HG03280 (cell line): ENCODE data around the gene CCNI.
"Not testable (repeated sequence)": the region's sequence is repeated elsewhere in the genome, so short reads cannot be mapped to it uniquely, and the experiment has no call there.

Experiments used
- ATAC-seq: cut with Tn5 transposase; IDR thresholded peaks from one replicate; pipeline ENCODE4 v1.9.1; 2021; ENCODE audit warnings: mild to moderate bottlenecking, moderate library complexity; ENCODE audit not compliant: unreplicated experiment

The CCNI gene

DNA sequence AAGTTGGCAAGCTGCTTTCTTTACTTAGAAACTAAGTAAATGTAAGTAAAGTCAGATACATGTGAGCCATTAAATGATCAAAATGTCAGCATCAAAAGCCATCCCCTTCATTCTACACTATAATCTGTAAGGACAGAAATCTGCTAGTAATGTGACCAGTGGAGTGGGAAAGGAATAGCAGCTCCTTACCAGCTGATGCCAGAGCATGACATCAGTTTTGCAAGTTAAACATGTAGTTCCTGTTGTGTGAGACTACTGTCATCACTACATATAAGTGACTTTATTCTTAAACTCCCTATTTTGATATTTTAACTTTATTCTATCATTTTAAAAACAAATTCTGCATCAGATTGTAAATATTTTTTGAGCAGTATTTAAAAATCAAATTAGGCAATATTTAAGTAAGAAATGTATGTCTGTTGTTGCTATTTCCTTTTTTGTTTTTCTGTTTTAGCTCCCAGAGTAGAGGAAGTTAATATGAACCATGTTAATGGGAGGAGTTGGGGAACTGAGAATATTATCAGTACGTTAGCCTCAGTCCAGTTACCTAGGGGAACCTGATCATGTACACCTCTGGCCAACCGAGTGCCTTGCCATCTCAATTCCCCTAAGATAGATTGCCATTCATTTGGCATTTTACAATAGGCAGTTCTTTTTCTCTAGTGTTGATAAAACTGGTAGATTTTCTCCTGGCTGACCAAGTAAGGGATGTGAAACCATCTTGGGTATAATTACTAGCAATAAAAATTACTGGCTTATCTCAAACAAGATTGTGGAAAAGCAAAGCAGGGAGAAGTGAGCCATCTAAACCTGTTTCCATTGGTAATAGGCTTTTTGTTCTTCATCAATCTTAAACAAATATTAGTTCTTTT is 34.7 kb downstream of the CCNI start:
- ATAC-seq, result no peak

DNA sequence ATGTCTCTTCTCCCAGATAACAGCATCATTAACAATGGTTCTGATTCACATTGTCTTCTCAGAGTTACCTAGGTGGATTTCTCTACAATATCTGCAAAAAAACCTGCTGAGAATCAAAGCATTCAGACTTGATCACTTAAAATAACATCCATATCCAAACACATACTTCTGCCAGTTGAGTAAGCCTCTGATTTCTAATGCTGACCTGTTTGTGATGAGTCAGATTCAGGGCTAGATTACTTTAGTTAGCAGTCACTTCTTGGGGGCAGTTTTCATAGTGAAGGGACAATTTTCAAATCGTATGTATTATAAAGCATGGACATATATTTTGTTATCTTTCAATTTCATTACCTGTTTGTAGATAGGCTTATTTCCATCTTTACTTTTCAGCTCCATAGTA is 35.5 kb downstream of the CCNI start:
- no peak for ATAC-seq

DNA sequence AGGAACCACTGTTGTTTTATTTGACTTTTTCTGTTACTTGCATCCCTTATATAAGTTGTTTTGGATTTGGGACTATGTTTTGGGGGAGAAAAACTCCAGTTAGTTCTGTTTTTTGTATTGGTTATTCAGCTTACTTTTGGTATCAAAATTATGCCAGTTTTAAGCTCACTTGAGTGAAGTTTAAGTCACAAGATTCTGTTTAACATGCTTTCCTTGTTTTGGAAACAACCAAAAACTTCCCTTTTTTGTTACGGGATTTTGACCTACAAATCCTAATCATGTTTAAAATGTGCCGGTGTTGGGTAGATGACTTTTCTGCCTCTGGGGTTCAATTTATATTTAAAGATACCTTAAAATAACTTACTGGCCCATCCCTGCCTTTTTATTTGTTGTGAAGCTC is 36.0 kb downstream of the CCNI start:
- ATAC-seq, result no peak

DNA sequence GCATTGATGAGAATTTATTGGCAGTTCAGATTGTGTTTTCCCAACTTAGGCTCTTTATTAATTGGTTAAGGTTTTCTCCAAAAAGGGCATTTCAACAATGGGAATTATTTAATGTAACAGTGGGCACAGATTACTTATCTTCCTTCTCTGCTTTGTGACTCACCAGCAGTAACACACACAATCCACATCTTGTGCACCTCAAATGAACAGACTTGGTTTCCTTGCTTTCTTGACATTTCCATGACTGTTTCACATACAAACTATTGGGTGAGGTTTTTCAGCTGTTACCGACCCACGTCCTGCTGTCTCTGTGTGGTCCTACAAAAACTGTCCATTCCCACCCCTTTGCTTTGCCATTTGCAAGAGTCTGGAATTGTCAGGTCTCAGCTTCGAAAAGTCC is 38.1 kb downstream of the CCNI start:
- ATAC-seq, result no peak

DNA sequence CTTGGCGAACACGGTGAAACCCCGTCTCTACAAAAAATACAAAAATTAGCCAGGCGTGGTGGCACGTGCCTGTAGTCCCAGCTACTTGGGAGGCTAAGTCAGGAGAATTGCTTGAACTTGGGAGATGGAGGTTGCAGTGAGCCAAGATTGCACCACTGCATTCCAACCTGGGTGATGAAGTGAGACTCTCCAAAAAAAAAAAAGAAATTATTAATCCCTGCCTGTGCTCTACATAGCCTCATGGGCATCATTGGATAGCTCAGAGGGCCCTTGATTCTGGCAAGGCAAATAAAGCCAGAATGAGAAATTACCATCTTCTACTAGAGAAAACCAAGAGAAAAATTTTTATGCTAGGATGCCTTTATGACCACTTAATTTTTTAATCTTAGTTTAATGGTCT is 38.6 kb downstream of the CCNI start:
- not testable (repeated sequence) for ATAC-seq

DNA sequence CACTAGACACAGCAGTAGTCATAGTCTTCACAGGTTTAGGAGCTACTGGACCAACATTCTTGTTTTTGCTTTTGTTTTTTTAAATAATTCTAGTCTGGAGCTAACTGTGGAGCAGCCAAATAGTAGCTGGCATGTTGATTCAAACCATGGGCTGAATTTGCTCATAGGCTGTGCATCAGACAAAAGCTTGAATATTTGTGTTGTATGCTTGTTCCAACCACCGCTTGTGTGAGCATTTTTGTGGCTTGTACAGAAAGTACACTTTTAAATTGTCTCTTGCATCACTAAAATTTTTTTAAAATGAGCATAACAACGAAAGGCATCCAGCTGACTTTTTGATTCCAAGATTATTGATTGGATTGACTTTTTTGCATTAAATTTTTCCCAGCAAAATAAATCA is 39.6 kb downstream of the CCNI start:
- no peak for ATAC-seq

DNA sequence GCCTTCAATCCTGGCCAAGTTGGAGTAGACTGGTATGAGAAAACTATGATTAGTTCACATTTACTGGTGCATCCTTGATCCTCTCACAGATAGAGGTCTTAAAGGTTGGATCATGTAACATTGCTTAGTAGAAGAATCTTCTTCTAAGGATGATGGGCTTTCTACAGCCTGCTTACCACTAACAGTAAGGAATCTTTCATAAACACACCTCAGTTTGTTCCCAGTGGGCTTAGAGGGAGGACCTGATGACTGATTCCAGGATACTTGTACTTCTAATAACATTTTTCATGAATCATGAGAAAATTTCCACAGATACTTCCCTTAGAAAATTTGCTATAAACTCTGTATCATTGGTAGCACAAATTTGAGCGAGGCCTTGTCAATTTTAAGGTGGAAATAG is 40.6 kb downstream of the CCNI start:
- ATAC-seq, result no peak

DNA sequence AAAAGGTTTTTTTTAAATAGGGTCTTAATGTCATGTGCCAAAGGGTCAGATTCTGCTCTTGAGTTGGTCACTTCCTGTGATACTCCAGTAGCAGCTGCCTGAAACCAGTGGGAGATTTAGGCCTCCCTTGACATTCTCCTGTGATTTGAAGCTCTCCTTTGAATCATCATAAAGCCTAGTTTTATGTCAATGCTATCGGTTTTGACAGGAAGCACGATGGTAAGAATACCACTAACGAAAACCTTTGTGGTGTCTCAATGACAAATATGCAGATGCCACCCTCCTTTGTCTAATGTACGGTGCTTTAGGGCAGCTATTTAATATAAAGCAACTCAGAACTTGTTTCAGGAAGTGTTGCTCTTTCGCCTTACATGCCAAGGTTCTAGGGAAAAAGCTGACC is 44.2 kb downstream of the CCNI start:
- no peak for ATAC-seq

DNA sequence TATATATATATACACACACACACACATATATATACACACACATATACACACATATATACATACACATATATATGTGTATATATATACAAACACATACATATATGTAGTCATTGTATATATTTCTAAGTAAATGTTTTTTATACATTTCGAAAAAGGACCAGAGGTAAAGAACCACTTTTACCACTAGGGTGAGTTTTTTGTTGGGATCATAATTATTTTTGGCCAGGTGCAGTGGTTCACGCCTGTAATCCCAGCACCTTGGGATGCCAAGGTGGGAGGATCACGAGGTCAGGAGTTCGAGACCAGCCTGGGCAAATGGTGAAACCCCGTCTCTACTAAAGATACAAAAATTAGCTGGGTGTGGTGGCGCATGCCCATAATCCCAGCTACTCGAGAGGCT is 46.0 kb downstream of the CCNI start:
- ATAC-seq, result not testable (repeated sequence)

DNA sequence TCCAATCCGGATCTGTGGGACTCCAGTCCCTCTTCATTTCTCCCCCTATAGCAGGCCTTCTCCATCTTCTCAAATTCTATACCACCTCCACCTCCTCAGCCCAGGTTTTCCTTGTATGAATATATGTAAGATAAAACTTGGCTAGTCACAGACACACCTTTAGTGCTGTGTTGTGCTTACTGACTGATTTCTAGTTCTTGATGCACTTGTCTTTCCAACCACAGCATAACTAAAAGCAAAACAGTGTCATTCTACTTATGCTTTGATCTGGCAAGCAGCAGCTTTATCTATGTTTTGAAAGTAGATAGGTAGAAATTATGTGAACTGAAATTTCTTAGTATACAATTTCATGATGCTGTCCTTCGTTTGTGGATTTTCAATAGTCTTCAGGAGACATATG is 47.5 kb downstream of the CCNI start:
- no peak for ATAC-seq

DNA sequence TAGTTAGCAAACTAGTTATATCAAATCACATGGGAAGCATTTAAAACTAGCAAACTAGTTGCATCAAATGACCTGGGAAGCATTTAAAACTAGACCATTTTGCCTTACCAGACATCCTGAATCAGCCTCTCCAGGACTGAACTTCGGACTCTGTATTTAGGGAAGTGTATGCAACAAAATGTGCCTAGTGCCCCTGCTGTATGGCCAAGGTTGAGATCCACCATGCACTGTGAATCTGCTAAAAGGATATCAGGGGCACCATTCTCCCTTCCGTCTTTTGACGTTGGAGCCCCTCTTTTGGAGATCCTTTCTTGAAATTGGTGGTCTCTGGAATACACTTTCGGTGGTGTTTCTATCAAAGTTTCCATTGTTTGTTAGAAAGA is 49.5 kb downstream of the CCNI start:
- ATAC-seq, result no peak

DNA sequence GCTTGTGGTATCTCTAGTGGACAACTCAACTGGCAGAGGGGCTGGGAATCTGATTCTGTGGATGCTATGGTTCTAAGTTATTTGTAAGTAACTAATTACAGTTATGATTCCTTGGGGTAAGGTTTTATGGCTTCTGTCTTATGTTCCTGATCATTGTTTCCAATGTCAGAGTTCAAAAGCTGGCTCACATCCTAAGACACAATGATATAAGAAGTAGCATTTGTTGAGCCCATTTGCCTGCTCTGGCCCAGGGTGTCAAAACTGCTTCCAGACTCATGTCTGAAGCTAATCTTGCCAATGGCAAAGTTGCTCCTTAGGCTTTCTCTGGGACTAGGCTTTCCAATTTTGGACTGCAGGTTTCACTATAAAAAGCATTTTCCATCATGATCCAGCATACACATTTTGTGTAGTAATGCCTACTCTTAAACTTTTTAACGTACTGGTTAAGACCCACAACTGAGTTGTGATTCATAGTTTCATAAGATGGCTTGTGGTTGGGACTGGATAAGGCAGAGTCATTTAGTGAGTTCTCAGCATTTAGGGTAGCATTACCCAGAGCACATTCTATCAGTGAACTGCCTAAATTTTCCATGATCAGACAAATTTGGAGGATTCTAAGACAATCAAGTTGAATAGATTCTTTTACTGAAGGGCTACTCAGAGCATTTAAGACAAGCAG is 50.0 kb downstream of the CCNI start:
- peak; percentile 77 for ATAC-seq

DNA sequence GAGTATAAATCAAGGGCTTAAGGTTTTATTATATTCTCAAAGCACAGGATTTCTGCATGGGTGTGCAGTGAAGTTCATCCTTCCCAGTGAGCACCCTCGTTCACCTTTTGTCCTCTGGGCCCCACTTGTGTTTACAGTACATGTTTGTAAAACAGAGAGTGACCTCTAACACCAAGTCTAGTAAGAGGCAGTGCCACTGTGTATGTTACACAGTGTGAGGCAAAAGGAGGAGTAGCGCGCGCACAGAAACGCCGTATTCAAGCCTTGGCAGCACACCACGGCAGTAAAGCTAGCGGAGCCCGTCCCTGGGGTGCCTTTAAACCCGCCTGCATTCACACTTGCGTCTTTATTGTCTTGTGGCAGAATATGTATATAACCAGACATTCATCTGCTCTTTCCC is 51.9 kb downstream of the CCNI start:
- ATAC-seq, result no peak

DNA sequence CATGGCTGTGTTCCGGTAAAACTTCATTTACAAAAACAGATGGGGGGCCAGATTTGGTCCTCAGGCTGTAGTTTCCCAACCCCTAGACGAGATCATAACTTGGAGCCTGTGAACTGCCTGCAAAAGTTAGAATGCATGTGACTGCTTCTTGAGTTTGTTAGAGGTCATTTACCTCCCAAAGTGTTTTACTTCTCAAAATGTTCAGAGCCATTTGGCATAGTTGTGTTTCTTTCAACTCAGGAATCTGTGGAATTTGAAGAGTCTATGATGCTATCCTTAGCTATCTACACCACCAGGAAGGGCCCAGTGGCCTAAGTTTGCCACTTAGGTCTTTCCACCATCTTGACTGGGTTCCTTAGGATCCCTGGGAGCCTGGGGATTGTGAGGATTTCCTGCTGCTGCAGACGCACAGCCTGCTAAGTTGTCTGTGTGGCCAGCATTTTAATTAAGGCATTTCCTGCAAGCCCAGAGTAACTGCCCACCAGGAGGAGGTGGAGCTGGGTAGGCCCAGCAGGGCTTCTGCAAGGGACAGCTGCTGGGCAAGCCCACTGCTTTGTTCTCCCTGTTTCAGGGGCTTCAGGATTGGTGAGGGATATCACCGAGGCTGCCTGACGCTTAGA is 53.1 kb downstream of the CCNI start:
- ATAC-seq, result no peak

DNA sequence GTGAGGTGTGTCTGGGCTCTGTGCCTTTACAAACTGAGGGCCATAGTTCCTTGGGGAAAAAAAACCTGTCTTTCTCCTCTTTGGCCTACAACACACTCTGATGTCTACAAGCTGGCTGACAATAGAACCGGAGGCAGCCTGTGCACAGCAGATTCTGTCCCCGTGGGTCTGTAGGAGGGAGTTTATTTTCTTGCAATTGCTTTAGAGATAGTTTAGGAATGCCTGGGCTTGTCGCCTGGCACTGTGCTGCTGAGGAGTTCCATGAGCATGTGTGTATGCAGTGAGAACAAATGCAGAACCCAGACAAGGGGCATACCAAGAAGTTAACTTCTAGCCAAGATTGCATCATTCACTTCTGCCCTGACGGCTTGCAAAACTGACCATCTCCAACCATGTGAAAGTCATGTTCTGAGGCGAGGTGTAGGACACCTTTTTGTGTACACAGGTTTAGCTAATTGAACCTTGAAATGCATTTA is 54.1 kb downstream of the CCNI start:
- no peak for ATAC-seq

DNA sequence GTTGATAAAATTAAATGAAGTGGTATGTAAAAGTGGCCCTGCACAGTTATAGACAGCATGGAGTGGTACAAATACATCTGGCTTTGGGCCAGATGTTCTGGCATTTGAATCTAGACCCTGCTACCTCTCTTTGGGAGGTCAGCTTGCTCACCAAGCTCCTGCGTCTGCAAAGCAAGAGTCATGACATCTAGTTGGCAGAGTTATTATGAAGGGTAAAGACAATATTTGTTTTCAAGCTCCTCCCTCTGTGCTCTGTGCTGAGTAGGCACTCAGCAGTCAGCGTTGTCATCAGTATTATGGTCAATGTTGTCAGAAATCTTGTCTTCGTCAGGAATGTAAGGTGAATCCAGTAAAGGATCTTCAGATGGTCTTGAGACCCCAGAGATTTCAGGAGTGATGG is 55.8 kb downstream of the CCNI start:
- no peak for ATAC-seq

DNA sequence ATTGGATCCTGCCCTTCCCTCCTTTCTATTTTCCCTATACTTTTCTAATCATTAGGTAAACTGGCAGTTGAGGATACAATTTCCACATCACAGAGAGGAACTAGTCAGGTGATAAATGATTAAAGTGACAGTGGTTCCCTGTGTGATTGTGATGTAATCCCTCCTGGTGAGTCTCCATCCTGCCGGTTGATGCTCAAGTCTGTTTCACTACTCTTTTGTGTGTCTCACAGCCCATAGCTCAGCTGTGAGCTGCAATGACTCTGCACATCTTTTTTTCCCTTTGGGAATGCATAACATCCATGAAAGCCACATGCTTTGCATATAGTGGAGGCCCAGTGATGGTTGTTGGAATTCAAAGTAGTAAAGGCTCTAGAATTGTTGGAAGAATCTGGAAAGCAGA is 60.4 kb downstream of the CCNI start:
- ATAC-seq, result no peak

DNA sequence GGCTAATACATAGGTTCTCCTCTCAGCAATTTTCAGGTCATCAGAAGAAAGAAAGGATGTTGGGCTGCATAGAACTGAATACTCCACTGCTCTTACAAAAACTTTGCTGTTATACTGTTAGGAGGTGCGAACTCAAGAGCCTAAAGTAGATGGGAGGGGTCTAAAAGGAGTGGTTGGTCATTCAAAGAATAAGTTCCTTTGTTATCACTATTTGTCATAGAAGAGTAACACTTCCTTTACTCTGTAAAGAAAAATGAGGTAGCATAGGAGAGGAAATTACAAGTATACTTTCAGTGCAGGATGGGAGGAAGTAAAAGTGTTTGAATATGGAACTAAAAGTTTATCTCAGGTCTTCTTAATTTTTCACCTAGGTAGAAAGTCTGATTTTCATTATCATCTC is 61.5 kb downstream of the CCNI start:
- no peak for ATAC-seq

DNA sequence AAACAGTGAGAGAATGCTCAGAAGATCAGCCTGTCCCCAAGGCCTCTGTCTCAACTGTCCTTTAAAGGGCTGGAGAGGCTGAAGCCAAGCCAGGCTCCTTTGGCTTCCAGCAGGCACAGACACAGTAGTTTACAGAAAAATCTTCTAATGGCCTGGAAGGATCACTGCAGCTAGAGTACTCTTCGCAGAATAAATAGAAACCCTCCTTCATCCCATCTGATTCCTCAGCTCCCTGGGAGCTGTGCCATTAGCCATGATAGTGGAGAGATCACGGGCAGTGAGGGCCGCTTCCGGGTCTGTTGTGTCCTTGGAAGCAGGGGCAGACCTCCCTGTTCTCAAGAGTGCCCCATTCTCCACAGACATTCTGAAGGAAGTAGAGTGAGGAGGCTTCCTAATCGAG is 63.1 kb downstream of the CCNI start:
- ATAC-seq, result no peak

DNA sequence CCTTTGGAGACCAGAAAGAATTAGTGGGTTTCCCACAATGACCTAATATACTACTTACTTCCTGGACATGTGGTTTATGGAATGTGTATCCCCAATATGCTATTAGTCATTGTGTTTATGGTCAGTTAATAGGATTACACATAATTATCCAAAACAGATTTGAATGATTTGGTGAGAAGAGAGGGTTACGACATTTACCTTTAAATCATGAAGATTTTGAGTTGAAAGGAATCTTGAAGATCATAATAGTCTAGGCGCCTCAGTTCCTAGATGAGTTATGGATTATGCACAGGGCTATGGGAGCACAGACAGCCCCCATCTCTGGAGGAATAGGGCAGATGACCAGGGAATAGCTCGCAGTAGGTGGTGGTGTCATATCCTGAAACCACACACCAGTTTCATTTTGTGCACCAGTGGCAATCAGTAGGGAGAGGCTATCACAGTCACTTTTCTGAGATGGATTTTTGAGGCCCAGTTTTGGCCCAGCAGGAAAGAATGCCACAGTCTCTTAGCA is 64.9 kb downstream of the CCNI start:
- ATAC-seq, result no peak

DNA sequence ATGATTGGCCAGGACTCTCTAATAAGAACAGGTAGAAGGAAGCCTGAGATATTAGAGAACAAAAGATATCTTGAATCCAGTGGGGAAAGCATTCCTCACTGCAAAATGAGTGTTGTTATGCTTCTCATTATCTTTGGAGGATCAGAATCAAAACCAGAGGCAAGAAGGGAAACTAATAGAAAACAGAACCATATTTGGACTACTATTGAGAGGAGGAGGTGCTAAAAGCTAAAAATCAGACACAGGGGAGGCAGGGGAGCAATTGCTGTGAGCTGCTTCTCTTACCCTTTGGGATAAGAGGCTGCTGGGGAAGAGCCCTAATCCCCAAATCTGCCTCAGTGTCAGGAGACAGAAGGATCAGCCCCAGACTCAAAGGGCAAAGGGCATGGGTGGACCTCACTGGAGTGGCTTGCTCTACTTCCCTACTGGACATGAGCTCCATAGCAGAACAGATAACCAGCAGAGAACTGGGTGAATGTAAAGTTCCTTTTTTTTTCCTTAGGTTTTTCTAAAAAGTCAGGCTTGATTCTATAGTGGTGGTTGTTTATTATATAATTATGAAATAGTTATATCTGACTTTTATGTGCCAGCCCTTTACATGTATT is 66.2 kb downstream of the CCNI start:
- no peak for ATAC-seq
